ENCODE data around the gene RNASE9.
A peak's percentile ranks its signal among the peaks of the same experiment; 100 is the strongest.
"Not testable (repeated sequence)": the region's sequence is repeated elsewhere in the genome, so short reads cannot be mapped to it uniquely, and the experiment has no call there.

RNASE9 gene

DNA sequence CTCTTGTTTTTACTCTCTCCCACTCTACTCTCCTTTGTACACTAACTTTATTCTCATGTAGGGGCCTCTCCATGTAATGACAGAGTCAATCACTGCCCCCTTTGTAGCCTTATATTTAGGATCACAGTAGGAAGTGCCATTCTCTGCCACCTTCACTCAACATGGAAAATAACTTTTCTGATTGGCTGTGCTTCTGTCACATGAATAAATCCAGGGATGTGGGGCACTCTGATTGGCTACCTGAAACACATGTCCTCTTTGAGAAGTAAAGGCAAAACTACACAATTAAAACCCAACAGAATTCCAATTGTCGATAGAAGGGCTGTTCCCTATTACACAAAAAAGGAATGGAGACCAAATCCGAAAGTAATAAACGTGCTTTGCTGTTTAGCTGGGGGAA lies at the start of gene RNASE9:
Gene RNASE9, minus strand, starts transcription at position 87 of the 400 bp plus-strand sequence.
- no peaks in the 10 kb centered on the region for H3K36me3 Mint-ChIP-seq (ENCODE audit: insufficient read depth)

DNA sequence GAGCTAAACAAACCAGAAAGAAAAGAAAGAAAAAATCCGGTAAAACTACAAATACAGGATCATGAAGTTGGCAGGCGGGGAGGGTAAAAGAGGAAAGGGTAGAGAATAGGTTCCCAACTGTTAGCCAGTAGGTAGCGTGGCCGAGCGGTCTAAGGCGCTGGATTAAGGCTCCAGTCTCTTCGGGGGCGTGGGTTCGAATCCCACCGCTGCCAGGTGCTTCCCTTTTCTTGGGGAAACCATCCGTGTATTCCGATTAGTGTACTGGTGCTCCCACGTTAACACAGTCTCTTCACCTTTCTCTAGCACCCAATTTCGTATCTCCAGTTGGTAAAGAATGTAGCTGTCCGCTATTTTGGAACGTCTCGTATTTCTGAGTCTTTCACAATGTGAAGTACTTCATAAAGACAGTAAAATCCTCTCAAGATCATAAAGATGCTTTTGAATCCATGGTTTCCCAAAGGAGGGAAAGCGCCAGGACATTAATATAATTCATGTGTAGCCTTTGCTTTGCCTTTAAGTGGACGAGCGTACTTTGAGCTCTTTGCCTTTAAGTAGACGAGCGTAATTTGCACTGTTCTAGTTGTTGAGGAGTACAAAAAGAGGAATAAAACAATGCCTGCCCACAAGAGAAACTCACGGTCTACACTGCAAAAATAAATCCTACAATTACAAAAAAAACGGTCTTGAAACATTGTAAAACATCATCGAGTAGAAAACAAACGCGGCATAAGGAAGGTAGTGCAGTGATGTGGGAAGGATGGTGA lies 49.3 kb upstream of the RNASE9 start:
- Mint-ChIP-seq H3K9me3 (no peaks in the 10 kb centered on the region), H3K27ac (ENCODE audit: low read depth) (no peak overlapping the region), H3K27me3 (no peaks in the 10 kb centered on the region), H3K4me3 (no peak overlapping the region), H3K4me1 (no peaks in the 10 kb centered on the region), H3K36me3 (ENCODE audit: insufficient read depth) (peaks cover 4% of the 10 kb centered on the region)
- DNase-seq (ENCODE audit: low spot score in 2 of 2) (peak; percentile 57 to 63), ATAC-seq (replicated peaks; ENCODE audit: extremely low read depth, poor library complexity, severe bottlenecking) (peak; percentile 11)

More for the DNA sequence above, at the start of gene RNASE9:
- no peak within 1 kb of the TSS for H3K27ac Mint-ChIP-seq (ENCODE audit: low read depth)
- DNase-seq (ENCODE audit: low spot score in 2 of 2) (no peak), ATAC-seq (replicated peaks; ENCODE audit: extremely low read depth, poor library complexity, severe bottlenecking) (no peak)
- no peak within 1 kb of the TSS for H3K4me3 Mint-ChIP-seq
- H3K27me3 Mint-ChIP-seq = no peaks in the 10 kb centered on the region
- no peaks in the 10 kb centered on the region for H3K4me1 Mint-ChIP-seq
- no peaks in the 10 kb centered on the region for H3K9me3 Mint-ChIP-seq

DNA sequence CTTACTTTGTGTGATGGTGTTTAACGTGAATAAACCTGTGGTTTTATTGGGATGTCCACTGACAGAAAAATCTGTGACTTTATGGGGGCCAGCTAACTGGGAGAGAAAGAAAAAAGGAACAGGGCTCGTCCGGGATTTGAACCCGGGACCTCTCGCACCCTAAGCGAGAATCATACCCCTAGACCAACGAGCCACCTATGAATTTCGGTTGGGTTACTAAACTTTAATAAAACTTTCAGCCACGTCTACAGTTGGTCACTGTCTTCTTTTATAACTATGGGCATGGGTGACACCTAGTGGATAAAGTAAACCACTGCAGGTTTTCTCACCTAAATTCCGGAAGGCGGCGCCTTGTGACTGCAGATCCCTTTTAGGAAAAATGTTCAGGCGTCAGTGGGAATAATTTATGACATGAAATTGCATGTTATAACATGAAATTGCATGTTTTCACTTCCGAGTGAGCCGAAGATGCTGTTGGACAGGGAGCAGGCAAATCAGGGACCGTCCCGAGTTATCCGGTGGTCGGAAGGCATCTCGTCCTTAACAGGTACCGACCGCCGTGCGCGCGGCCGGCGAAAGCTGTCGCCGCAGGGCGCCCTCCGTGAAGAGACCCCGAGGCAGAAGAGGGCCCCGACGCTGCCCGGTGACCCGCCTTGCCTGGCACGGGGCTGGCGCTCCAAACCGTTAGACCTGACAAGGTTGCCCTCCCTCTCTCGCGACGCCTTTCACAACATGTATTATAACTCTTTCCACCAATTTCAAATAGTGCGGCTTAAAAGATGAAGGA lies 48.6 kb upstream of the RNASE9 start:
- H3K36me3 Mint-ChIP-seq (ENCODE audit: insufficient read depth) = peaks cover 4% of the 10 kb centered on the region
- no peaks in the 10 kb centered on the region for H3K9me3 Mint-ChIP-seq
- peak; percentile 55 to 66 for DNase-seq (ENCODE audit: low spot score in 2 of 2)
- H3K27me3 Mint-ChIP-seq = no peaks in the 10 kb centered on the region
- no peaks in the 10 kb centered on the region for H3K4me1 Mint-ChIP-seq
- peak; percentile 21 for ATAC-seq (replicated peaks; ENCODE audit: extremely low read depth, poor library complexity, severe bottlenecking)
- no peak overlapping the region for H3K27ac Mint-ChIP-seq (ENCODE audit: low read depth)
- H3K4me3 Mint-ChIP-seq = no peak overlapping the region

DNA sequence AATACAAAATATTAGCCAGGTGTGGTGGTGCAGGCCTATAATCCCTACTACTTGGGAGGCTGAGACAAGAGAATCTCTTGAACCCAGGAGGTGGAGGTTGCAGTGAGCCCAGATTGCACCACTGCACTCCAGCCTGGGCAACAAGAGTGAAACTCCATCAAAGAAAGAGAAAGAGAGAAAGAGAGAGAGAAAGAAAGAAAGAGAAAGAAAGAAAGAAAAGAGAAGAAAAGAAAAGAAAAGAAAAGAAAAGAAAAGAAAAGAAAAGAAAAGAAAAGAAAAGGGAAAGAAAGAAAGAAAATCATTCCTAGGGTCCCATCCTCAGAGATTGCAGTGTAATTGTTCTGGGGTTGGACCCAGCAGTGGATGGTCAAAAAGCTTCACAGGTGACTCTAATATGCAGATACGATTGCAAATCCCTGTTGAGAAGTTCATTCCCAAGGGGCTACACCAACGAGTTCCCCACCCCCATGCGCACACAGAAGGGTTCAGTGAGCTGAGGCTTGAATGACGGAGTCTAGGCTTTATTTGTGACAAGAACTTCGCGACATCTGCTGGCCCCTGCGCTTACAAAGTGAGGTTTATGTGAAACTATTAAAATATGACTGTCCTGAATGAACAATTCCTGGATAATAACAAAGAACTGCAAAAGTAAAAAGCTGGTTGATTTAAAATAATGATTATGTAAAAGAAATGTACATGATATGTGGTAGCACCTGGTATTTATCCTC lies 47.7 kb upstream of the RNASE9 start:
- no peaks in the 10 kb centered on the region for H3K9me3 Mint-ChIP-seq
- H3K36me3 Mint-ChIP-seq (ENCODE audit: insufficient read depth) = peaks cover 4% of the 10 kb centered on the region
- no peak overlapping the region for H3K4me3 Mint-ChIP-seq
- H3K27ac Mint-ChIP-seq (ENCODE audit: low read depth) = peak overlapping the region; percentile 44
- H3K4me1 Mint-ChIP-seq = no peaks in the 10 kb centered on the region
- no peaks in the 10 kb centered on the region for H3K27me3 Mint-ChIP-seq
- DNase-seq (ENCODE audit: low spot score in 2 of 2) = no peak
- ATAC-seq (replicated peaks; ENCODE audit: extremely low read depth, poor library complexity, severe bottlenecking) = no peak

DNA sequence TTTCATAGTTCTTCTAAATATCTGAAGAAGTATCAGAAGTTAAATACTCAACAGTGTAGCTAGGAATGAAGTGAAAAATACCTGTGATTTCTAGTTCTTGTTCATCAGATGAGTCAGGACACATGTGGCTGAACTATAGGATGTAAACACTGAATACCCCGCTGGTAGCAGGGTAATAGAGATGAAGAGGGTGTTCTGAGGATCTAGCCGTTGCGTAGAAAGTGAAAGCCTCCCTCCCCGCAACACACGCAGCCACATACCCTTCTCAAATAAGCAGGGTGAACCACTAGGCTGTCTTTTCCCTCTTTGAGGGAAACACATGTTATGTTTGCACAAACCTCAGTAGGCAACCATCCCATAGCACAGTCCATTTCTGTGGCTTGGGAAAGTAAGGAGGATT lies 46.8 kb upstream of the RNASE9 start:
- peaks cover 4% of the 10 kb centered on the region for H3K36me3 Mint-ChIP-seq (ENCODE audit: insufficient read depth)
- no peaks in the 10 kb centered on the region for H3K27me3 Mint-ChIP-seq
- ATAC-seq (replicated peaks; ENCODE audit: extremely low read depth, poor library complexity, severe bottlenecking) (no peak), DNase-seq (ENCODE audit: low spot score in 2 of 2) (no peak)
- H3K27ac Mint-ChIP-seq (ENCODE audit: low read depth) = no peak overlapping the region
- no peaks in the 10 kb centered on the region for H3K9me3 Mint-ChIP-seq
- H3K4me1 Mint-ChIP-seq = no peaks in the 10 kb centered on the region
- H3K4me3 Mint-ChIP-seq = no peak overlapping the region

DNA sequence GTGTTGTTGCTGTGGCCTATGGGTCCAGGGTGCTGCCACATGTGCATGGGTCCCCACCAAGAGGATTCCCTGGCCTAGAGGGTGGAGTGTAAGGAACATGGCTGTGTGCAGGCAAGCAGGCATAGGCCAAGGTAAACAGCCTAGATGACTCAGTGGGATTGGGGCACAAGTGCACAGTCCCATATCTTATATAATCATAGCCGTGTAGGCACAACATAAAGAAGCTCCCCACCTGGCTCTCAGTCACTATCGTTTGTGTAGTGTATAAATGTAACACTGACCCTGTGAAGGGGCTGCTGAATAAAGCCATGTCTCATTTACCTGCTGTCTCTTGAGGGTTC lies 46.0 kb upstream of the RNASE9 start:
- Mint-ChIP-seq H3K27ac (ENCODE audit: low read depth) (no peak overlapping the region), H3K36me3 (ENCODE audit: insufficient read depth) (peaks cover 4% of the 10 kb centered on the region), H3K27me3 (no peaks in the 10 kb centered on the region), H3K4me1 (no peaks in the 10 kb centered on the region), H3K4me3 (no peak overlapping the region), H3K9me3 (no peaks in the 10 kb centered on the region)
- DNase-seq (ENCODE audit: low spot score in 2 of 2) (no peak), ATAC-seq (replicated peaks; ENCODE audit: extremely low read depth, poor library complexity, severe bottlenecking) (no peak)

DNA sequence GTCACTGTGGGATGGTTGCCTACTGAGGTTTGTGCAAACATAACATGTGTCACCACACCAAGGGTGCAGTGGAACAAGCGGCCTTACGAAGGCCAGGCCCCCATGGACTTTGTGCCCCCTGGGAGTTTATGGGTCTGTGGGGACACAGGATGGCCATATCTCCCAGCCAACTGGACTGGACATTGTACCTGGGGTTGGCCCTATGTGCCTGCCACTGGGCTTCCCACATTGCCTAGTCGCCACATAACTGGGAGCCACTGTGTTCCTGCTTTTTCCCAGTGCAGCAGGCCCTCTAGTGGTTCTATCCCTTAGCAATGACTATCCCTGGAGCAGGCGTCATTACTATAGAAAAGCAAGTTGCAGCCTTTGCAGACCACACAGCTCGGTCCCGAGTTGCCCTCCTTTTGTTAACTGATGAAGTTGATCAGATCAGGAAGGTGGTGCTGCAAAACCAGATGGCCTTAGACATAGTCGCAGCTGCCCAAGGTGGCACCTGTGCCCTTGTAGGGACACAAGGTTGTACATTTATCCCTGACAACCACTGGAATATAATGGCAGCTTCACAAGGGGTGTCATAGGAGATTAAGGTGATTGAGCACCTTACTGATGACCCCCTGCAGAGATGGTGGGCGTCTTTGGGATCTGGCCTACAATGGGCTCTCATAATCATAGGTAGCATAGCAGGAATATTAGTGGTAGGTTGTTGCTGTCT lies 45.5 kb upstream of the RNASE9 start:
- Mint-ChIP-seq H3K36me3 (ENCODE audit: insufficient read depth) (peaks cover 4% of the 10 kb centered on the region), H3K27me3 (no peaks in the 10 kb centered on the region), H3K27ac (ENCODE audit: low read depth) (no peak overlapping the region), H3K9me3 (no peaks in the 10 kb centered on the region), H3K4me3 (no peak overlapping the region), H3K4me1 (no peaks in the 10 kb centered on the region)
- DNase-seq (ENCODE audit: low spot score in 2 of 2) (no peak), ATAC-seq (replicated peaks; ENCODE audit: extremely low read depth, poor library complexity, severe bottlenecking) (no peak)

DNA sequence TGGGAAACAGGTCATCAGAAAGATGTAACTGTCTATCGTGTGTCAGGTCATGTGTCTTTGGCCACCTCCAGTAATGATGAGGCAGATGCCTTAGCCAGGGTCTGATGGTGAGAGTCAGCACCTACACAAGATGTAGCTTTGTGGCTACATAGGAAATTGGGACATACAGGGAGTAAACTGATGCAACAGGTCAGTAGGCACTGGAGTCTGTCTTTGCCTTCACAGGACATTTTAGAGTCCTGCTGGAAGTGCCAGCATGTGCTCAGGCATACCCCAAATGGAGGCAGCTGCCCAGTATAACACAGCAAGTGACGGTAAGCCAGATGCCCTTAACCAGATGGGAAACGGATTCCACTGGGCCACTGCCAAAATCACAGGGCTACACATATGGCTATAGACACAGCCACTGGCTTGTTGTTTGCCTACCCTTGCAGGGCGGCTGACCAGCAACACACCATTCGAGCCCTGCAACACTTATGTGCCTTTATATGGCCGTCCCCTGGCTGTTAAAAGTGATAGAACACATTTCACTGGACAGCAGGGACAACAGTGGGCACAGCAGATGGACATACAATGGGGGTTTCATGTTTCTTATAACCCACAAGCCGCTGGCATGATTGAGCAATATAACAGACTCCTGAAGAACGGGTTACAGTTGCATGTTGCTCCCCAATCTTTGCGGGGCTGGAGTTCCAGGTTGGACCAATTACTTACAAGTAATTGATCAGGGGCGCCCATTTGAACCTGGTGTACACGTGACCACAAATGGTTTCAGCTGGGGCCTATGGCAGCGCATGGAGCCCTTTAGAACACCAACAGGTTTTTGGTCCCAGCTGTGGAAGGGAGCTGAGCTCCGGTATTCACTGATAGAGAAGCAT lies 43.2 kb upstream of the RNASE9 start:
- Mint-ChIP-seq H3K9me3 (no peaks in the 10 kb centered on the region), H3K4me3 (no peak overlapping the region), H3K36me3 (ENCODE audit: insufficient read depth) (peaks cover 4% of the 10 kb centered on the region), H3K27me3 (no peaks in the 10 kb centered on the region), H3K27ac (ENCODE audit: low read depth) (no peak overlapping the region), H3K4me1 (no peaks in the 10 kb centered on the region)
- ATAC-seq (replicated peaks; ENCODE audit: extremely low read depth, poor library complexity, severe bottlenecking) = no peak
- no peak for DNase-seq (ENCODE audit: low spot score in 2 of 2)

DNA sequence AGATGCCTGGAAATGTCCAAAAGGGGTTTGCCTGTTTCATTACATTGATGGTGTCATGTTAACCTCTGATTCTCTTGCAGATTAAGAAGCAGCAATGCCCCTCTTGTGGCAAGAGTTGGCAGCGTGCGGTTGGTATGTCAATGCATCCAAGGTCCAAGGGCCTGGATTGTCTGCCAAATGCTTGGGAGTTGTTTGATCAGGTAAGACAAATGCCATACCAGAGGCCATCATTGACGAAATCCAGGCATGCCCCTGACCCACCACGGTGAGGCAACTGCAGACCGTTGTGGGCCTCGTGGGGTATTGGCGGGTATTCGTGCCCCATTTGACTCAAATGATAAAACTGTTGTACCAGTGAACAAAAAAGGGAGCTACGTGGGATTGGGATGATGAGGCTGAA lies 41.7 kb upstream of the RNASE9 start:
- Mint-ChIP-seq H3K27me3 (peaks cover under 1% of the 10 kb centered on the region), H3K36me3 (ENCODE audit: insufficient read depth) (no peaks in the 10 kb centered on the region), H3K27ac (ENCODE audit: low read depth) (no peak overlapping the region), H3K9me3 (no peaks in the 10 kb centered on the region), H3K4me3 (no peak overlapping the region), H3K4me1 (no peaks in the 10 kb centered on the region)
- DNase-seq (ENCODE audit: low spot score in 2 of 2) (no peak), ATAC-seq (replicated peaks; ENCODE audit: extremely low read depth, poor library complexity, severe bottlenecking) (no peak)

DNA sequence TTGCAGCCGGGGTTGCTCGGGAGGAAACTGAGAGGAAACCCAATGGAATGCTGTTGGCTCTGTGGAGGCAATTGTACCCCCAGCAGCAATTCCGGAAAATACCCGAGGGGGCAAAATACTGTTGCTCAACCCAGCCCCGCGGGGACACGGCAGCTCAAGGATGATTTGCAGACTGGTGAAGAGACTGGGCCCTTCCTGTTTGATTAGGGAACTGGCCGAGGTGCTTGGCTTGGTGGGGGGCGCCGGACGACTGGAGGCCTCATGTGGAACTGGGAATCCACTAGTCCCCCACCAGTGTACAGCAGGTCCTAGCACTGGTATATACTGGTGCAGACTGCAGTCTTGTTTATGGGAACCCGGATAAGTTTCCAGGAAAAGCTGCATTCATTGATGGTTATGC lies 40.7 kb upstream of the RNASE9 start:
- Mint-ChIP-seq H3K27ac (ENCODE audit: low read depth) (no peak overlapping the region), H3K27me3 (peaks cover 11% of the 10 kb centered on the region), H3K4me1 (no peaks in the 10 kb centered on the region), H3K9me3 (no peaks in the 10 kb centered on the region), H3K36me3 (ENCODE audit: insufficient read depth) (peaks cover 1% of the 10 kb centered on the region), H3K4me3 (no peak overlapping the region)
- DNase-seq (ENCODE audit: low spot score in 2 of 2) = no peak
- no peak for ATAC-seq (replicated peaks; ENCODE audit: extremely low read depth, poor library complexity, severe bottlenecking)

DNA sequence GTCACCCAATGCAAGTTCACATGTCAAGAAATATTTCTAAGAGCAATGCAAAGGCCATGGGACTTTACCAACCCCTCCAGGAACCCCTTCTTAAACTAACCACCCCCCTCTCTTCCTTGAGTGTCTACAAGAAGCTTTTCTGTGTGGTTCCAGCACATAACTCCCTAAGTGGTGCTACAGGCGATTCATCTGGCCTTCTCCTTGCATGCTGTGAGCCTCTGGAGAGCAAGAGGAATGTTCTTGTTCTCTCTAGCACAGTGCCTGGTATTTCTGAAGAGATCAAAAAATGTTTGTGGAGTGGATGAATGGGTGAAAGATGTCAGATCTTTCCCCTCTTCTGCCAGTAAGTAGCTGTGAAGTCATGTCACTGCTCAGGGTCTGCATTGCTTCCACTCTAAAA lies 36.3 kb upstream of the RNASE9 start:
- H3K9me3 Mint-ChIP-seq = no peaks in the 10 kb centered on the region
- peaks cover 1% of the 10 kb centered on the region for H3K36me3 Mint-ChIP-seq (ENCODE audit: insufficient read depth)
- H3K27ac Mint-ChIP-seq (ENCODE audit: low read depth) = no peak overlapping the region
- H3K27me3 Mint-ChIP-seq = peaks cover 23% of the 10 kb centered on the region
- DNase-seq (ENCODE audit: low spot score in 2 of 2) (no peak), ATAC-seq (replicated peaks; ENCODE audit: extremely low read depth, poor library complexity, severe bottlenecking) (no peak)
- peaks cover 5% of the 10 kb centered on the region for H3K4me1 Mint-ChIP-seq
- no peak overlapping the region for H3K4me3 Mint-ChIP-seq

DNA sequence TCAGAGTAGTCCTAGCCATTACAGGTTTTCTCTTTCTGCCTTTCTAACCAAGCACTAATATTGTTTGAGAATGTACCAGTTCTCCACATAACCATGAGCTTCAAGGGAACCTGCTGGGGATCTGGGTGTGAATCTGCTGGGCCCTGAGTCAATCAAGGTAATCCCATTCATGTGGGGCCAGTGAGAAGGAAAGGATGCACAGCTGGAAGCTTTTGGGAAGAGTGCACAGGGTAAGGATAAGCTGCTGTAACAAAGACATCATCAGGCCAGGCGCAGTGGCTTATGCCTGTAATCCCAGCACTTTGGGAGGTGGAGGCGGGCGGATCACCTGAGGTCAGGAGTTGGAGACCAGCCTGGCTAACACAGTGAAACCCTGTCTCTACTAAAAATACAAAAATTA lies 34.9 kb upstream of the RNASE9 start:
- not testable (repeated sequence) for H3K4me3 Mint-ChIP-seq; H3K36me3 Mint-ChIP-seq (ENCODE audit: insufficient read depth); H3K9me3 Mint-ChIP-seq; H3K27ac Mint-ChIP-seq (ENCODE audit: low read depth); H3K4me1 Mint-ChIP-seq; ATAC-seq (replicated peaks; ENCODE audit: extremely low read depth, poor library complexity, severe bottlenecking); DNase-seq (ENCODE audit: low spot score in 2 of 2)
- H3K27me3 Mint-ChIP-seq = peaks cover 37% of the 10 kb centered on the region
